GM18526 (cell line): ENCODE data around the gene ZNF710.

Experiments used
- POLR2A ChIP-seq: IDR thresholded peaks from 3 replicates; pipeline ENCODE4 v1.6.1; 2011; ENCODE audit not compliant: insufficient read length; ENCODE audit errors: extremely low read depth

ZNF710 gene

GRCh38 chr15:90054618-90055097 lies 53.5 kb downstream of the ZNF710 start:
- no peak for TF ChIP-seq POLR2A

- TF ChIP-seq POLR2A, result no peak
Observed at GRCh38 chr15:90055182-90055581, 54.1 kb downstream of the ZNF710 start.

GRCh38 chr15:90056529-90056928 lies 55.4 kb downstream of the ZNF710 start:
- TF ChIP-seq POLR2A, result no peak

- TF ChIP-seq POLR2A, result peak; percentile 15
Observed at GRCh38 chr15:90058308-90058707, 57.2 kb downstream of the ZNF710 start.

GRCh38 chr15:90058775-90059174 lies 57.7 kb downstream of the ZNF710 start:
- TF ChIP-seq POLR2A, result no peak

- TF ChIP-seq POLR2A, result peak; percentile 54
Observed at GRCh38 chr15:90059208-90059985, 58.3 kb downstream of the ZNF710 start.

- no peak for TF ChIP-seq POLR2A
Observed at GRCh38 chr15:90060797-90061196, 59.7 kb downstream of the ZNF710 start.

GRCh38 chr15:90062023-90062442 lies 60.9 kb downstream of the ZNF710 start:
- no peak for TF ChIP-seq POLR2A

GRCh38 chr15:90062462-90062932 lies 61.4 kb downstream of the ZNF710 start:
- TF ChIP-seq POLR2A, result no peak

- TF ChIP-seq POLR2A, result no peak
Observed at GRCh38 chr15:90062973-90063769, 62.0 kb downstream of the ZNF710 start.

- no peak for TF ChIP-seq POLR2A
Observed at GRCh38 chr15:90063770-90064247, 62.7 kb downstream of the ZNF710 start.

- no peak for TF ChIP-seq POLR2A
Observed at GRCh38 chr15:90064911-90065681, 64.0 kb downstream of the ZNF710 start.

- TF ChIP-seq POLR2A, result no peak
Observed at GRCh38 chr15:90065682-90066049, 64.5 kb downstream of the ZNF710 start.

- no peak for TF ChIP-seq POLR2A
Observed at GRCh38 chr15:90067181-90067952, 66.2 kb downstream of the ZNF710 start.
